ENCODE results near the gene DPYD.

The DPYD gene

GRCh38 chr1:97174039-97174704, 746.7 kb downstream of the DPYD start:
- no peak for DNase-seq

DNA sequence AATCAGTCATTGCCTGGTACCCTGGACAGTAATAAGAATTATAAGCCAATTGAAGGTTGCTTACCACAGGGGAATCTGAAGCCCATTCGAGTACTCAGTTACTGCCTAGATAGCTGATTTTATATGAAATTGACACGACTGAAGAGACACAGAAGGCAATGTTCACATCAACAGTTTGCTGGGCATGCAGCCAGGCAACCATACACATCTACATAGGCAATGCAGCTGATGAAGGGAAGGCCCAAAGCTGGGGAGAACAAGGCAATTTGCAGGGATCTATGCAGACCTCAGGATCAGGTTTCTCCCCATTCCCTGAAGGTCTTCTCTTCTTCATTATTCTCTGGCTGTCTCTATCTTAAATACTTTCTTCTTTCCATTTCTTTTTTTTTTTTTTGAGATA, 750.5 kb downstream of the DPYD start:
- no peak for DNase-seq

DNA sequence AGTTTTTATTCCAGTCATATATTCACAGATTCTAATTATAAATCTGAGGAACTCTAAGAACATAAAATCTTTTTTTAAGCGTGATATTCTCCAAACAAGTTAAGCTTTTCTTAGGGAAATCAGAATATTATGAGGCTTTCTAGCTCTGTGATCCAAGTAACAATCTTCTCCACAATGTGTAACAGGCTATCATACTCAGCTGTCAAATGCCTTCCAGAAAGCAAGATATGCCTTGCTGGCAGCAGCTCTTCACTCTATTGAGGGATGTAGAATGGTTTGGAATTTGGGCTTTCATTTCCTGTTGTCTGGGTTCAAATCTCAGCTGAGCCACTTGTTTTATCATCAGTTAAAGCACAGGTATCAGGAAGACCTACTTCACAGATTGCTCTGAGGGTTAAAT, 752.8 kb downstream of the DPYD start:
- no peak for DNase-seq

GRCh38 chr1:97167246-97167645, 753.6 kb downstream of the DPYD start:
- no peak for DNase-seq

GRCh38 chr1:97166626-97167025, 754.2 kb downstream of the DPYD start:
- DNase-seq: no peak

GRCh38 chr1:97164276-97164639, 756.6 kb downstream of the DPYD start:
- no peak for DNase-seq

GRCh38 chr1:97163591-97164275, 757.1 kb downstream of the DPYD start:
- DNase-seq: no peak

GRCh38 chr1:97160818-97161217, 760.0 kb downstream of the DPYD start:
- DNase-seq: no peak

DNA sequence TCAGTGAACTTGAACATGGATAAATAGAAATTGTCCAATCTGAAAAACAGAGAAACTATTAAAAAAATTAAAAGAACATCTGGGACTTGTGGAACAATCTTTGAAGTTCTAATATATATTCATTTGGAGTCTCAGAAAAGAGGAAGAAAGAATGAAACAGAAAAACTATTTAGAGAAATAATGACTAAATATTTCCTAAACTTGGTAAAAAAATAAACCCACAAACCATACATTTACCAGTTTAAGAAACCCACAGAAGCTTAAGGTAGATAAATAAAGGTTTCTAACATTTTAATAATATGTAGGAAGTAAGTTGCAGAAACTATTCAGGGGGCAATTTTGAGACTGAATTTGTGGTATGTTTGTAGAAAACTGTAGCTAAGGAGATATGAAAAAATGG, 761.5 kb downstream of the DPYD start:
- no peak for DNase-seq

GRCh38 chr1:97158691-97159096, 762.1 kb downstream of the DPYD start:
- DNase-seq: no peak

- DNase-seq: no peak
Observed at GRCh38 chr1:97157991-97158390, 762.8 kb downstream of the DPYD start.

GRCh38 chr1:97151651-97152050, 769.2 kb downstream of the DPYD start:
- DNase-seq: no peak

DNA sequence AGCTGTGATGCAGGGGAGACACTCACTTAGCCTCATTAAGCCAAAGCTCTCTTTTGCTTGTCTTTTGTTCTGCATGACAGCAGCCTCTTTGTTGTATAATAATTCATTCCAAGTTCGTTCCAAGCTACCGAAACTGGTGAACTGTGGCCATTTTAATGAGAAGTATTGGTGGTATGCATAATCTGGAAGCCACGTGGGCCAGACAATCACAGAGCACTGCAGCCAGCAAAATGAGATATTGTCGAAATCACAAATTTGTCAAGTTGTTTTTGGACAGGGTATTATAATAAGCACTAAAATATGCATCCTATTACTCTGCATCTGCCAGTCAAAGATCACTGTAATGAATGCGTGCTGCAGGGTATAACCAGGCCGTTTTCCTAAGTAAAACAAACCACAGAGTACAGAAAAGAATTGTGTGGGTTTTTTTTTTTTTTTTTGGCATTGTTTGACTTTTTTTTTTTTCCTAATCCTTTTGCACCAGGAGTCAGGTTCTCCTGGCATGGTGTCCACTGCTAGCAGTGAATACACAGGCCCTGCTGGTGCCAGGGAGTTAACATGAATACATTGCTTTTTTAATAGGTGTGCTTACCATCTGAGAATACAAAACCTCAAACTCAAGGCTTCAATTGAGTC, 775.4 kb downstream of the DPYD start:
- DNase-seq: no peak

DNA sequence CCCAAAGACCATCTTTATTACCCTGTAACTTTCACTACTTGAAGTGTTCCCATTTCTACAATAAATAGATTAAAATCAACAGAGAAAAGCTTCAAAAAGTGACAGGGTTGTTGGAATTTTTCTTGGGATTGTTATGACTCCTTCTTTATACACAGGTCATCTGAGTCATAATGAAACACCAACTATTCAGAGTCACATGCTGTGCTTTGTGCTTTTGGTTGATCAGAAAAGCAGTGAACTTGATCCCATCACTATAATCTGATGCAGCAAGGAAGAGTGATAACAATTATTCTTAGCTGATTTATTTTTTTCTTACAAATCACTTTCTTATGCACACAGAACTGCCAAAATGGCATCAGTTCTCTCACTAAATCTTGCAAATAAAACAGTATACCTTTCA, 776.3 kb downstream of the DPYD start:
- no peak for DNase-seq

GRCh38 chr1:97143236-97143882, 777.5 kb downstream of the DPYD start:
- no peak for DNase-seq

- no peak for DNase-seq
Observed at GRCh38 chr1:97140611-97141010, 780.2 kb downstream of the DPYD start.

DNA sequence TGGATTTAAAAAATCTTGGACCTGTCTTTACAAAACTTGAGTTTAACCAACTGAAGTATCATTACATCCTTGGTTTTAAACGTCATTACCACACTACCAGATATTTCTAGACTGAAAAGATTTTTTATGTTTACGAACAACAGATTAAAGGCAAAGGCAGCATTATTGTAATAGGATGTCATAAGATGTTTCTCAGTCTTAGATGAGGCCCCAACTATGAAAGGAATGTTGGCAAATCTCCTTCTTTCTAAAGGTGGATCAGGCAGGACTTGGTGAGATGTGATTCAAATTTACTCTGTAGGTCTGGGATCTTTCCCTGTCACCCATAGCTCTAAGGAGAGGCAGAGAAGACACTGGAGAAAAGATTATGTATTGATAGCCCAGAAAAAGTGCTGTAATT, 781.3 kb downstream of the DPYD start:
- no peak for DNase-seq

DNA sequence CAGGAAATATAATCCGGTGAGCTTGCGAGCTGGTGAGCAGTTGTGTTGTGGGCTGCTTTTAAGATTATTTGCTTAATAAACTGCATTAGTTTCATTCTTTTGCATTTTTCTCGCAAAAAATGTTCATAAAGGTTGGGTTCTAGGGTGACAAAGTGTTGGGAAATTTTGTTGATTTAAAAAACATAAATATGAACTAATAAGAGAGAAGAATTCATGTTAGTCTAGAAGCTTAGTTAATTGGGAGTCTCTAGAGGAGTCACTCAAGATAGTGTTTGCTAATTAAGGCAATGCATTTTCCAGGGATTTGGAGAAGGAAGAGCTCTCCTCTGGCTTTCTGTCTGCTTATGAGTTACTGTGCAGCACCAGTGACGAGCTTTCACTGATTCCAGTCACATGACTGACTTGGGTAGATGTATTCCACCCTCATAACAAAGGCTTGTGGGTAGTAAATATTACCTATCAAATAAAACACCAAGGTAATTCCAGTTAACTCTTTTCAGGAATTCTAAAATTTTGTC, 782.3 kb downstream of the DPYD start:
- DNase-seq: no peak

- DNase-seq: no peak
Observed at GRCh38 chr1:97137862-97138514, 782.8 kb downstream of the DPYD start.

- no peak for DNase-seq
Observed at GRCh38 chr1:97136996-97137395, 783.8 kb downstream of the DPYD start.

DNA sequence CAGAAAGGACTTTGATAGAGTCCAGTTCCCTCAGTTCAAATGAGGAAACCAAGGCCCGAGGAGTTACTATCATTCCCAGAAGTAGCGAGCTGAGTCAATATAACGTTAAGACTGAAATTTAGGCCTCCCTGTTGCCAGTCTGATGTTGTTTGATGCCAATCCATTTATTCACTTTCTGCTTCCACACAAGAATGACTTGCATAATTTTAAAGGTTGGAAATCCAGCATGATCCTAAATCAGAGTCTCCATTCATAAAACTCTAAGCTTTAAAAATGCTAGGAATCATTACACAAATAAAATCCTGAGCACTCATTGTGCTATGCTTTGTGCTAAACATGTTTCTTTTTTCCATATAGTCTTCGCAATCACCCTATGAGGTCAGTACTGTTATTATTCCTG, 784.9 kb downstream of the DPYD start:
- no peak for DNase-seq

- no peak for DNase-seq
Observed at GRCh38 chr1:97128426-97128825, 792.4 kb downstream of the DPYD start.
